CD14-positive monocyte (primary cell): ENCODE measurements around the gene CCR3. TPM values are rescaled to one million over a fixed set of nuclear protein-coding genes. Genes with fewer than 3 reads are reported as not detected.
A peak's percentile ranks its signal among the peaks of the same experiment; 100 is the strongest.

Experiments used
- DNase-seq, 3 donors: peaks; one replicate each; pipeline ENCODE4 v3.0.0-alpha.2; 2011 to 2022
- H2AFZ ChIP-seq: 2 replicates; pipeline ENCODE4 v1.6.0; 2012; ENCODE audit warnings: mild to moderate bottlenecking, low read depth, low read length, inconsistent platforms; ENCODE audit not compliant: insufficient read depth, poor library complexity, severe bottlenecking
- H3K27ac ChIP-seq, 2 donors: 1 replicate in 1 of 2; 2 replicates in 1 of 2; pipeline ENCODE4 v1.5.1; 2012 to 2013; ENCODE audit warnings: low read length in 2 of 2, control low read depth in 1 of 2, inconsistent platforms in 1 of 2, low read depth in 1 of 2, mild to moderate bottlenecking in 1 of 2
- H3K27me3 ChIP-seq, 2 donors: one replicate each; pipeline versions ENCODE4 v1.6.0 to v1.6.1; 2011 to 2013; ENCODE audit warnings: low read length in 2 of 2; ENCODE audit not compliant: control insufficient read depth in 2 of 2, insufficient read depth in 2 of 2
- H3K36me3 ChIP-seq, 2 donors: replicated peaks in 1 of 2; 1 replicate in 1 of 2; 2 replicates in 1 of 2; pipeline versions ENCODE4 v1.5.1 to v1.6.1; 2012 to 2013; ENCODE audit warnings: low read length in 2 of 2, control low read depth in 1 of 2, inconsistent platforms in 1 of 2, mild to moderate bottlenecking in 1 of 2; ENCODE audit not compliant: insufficient read depth in 2 of 2, control insufficient read depth in 1 of 2
- H3K4me1 ChIP-seq, 2 donors: 1 replicate in 1 of 2; 2 replicates in 1 of 2; pipeline versions ENCODE4 v1.5.1 to v1.6.1; 2012 to 2013; ENCODE audit warnings: low read length in 2 of 2, control low read depth in 1 of 2, inconsistent platforms in 1 of 2, mild to moderate bottlenecking in 1 of 2, moderate library complexity in 1 of 2; ENCODE audit not compliant: insufficient read depth in 2 of 2, control insufficient read depth in 1 of 2
- H3K4me2 ChIP-seq: replicated peaks from 2 replicates; pipeline ENCODE3; 2012; ENCODE audit warnings: low read length, moderate library complexity, mild to moderate bottlenecking; ENCODE audit not compliant: poor library complexity, severe bottlenecking; ENCODE audit errors: extremely low read depth
- H3K4me3 ChIP-seq, 3 experiments: fragments of 200-600 bp in 1 of 3; sonication (generic) in 1 of 3; replicated peaks in 1 of 3; 1 replicate in 2 of 3; 2 replicates in 1 of 3; pipeline ENCODE4 v1.5.1; 2011 to 2013; ENCODE audit warnings: low read length in 3 of 3, mild to moderate bottlenecking in 3 of 3, control low read depth in 2 of 3, low read depth in 2 of 3, inconsistent platforms in 1 of 3, moderate library complexity in 1 of 3
- H3K79me2 ChIP-seq: 2 replicates; pipeline ENCODE4 v1.6.0; 2012; ENCODE audit warnings: mild to moderate bottlenecking, control low read depth, inconsistent platforms, low read length, moderate library complexity; ENCODE audit not compliant: insufficient read depth
- H3K9ac ChIP-seq: 2 replicates; pipeline ENCODE4 v1.6.0; 2017; ENCODE audit warnings: low read length, mild to moderate bottlenecking; ENCODE audit not compliant: insufficient read depth, poor library complexity, severe bottlenecking
- H3K9me3 ChIP-seq, 2 donors: replicated peaks in 1 of 2; 1 replicate in 1 of 2; 2 replicates in 1 of 2; pipeline versions ENCODE4 v1.5.1 to v1.6.1; 2012 to 2013; ENCODE audit warnings: low read length in 2 of 2, control low read depth in 1 of 2; ENCODE audit not compliant: control insufficient read depth in 1 of 2, insufficient read depth in 1 of 2
- H4K20me1 ChIP-seq: 2 replicates; pipeline ENCODE4 v1.6.0; 2012; ENCODE audit warnings: mild to moderate bottlenecking, low read length, control low read depth, moderate library complexity; ENCODE audit not compliant: insufficient read depth
- H3K27ac Mint-ChIP-seq, 7 donors: one replicate each; pipeline ENCODE4 v1.8.0; 2020; ENCODE audit warnings: mild to moderate bottlenecking in 7 of 7, mixed read lengths in 7 of 7, moderate library complexity in 6 of 7, inconsistent platforms in 2 of 7
- H3K27me3 Mint-ChIP-seq, 3 donors: one replicate each; pipeline ENCODE4 v1.8.0; 2021 to 2022; ENCODE audit warnings: low read depth in 3 of 3, mild to moderate bottlenecking in 3 of 3, mixed read lengths in 3 of 3, moderate library complexity in 3 of 3, inconsistent platforms in 1 of 3
- H3K36me3 Mint-ChIP-seq, 2 donors: one replicate each; pipeline ENCODE4 v1.8.0; 2020; ENCODE audit warnings: mixed read lengths in 2 of 2, inconsistent platforms in 1 of 2, mild to moderate bottlenecking in 1 of 2
- H3K4me1 Mint-ChIP-seq: one replicate; pipeline ENCODE4 v1.8.0; 2020; ENCODE audit warnings: mild to moderate bottlenecking, mixed read lengths
- H3K4me3 Mint-ChIP-seq, 2 donors: one replicate each; pipeline ENCODE4 v1.8.0; 2020; ENCODE audit warnings: mild to moderate bottlenecking in 2 of 2, mixed read lengths in 2 of 2, moderate library complexity in 1 of 2
- H3K9me3 Mint-ChIP-seq, 7 donors: one replicate each; pipeline ENCODE4 v1.8.0; 2020 to 2022; ENCODE audit warnings: mixed read lengths in 7 of 7, mild to moderate bottlenecking in 6 of 7, moderate library complexity in 6 of 7, inconsistent platforms in 2 of 7
- CTCF ChIP-seq: fragments of 200-600 bp; IDR thresholded peaks from one replicate; pipeline ENCODE4 v1.8.0; 2022; ENCODE audit warnings: antibody characterized with exemption, mild to moderate bottlenecking
- WGBS: methylation state at CpG from one replicate; pipeline ENCODE4 v1.1.5; 2013; ENCODE audit warnings: missing lambda C conversion rate; ENCODE audit not compliant: insufficient coverage; 5-methylcytosine and 5-hydroxymethylcytosine counted together
- intact Hi-C, 2 donors: fragments of 100-400 bp; cut with micrococcal nuclease; formaldehyde crosslinking; loops; one replicate each; pipeline versions ENCODE4 v1.15.0 to v1.15.1; 2023
- polyA plus RNA-seq, 3 donors: library from polyadenylated mRNA; depleted of rRNA in 1 of 3; unstranded in 2 of 3; stranded (reverse) in 1 of 3; fragments of 300-500 nt in 2 of 3; fragments of >200 nt in 1 of 3; fragmentation: Illumina TruSeq in 2 of 3; gene quantifications; 1 replicate in 2 of 3; 2 replicates in 1 of 3; pipeline ENCODE4 v1.2.3, GENCODE V29; 2012 to 2021

Gene CCR3
- polyA plus RNA-seq, 3 donors, result 0.38 to 0.74 (median 0.44) TPM

DNA sequence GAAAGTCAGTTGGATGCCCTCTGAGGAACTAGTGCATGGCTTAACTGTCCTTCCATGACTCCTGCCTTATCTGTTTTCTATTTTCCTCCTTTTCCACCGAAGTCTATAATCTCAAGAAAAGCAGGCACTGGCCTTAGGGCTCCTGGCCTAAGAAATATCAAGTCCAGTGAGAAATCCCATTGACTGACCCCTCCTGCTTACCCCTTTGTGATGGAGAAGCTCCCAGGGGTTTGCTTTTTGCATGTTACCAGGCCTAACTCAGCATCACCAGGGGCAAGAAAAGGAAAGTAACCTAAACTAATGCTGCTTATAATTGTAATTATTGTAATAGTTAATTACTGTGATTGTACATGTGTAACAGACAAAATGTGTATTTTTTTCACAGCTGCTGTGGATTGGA is 21.7 kb downstream of the CCR3 start:
- Histone ChIP-seq H3K4me1 (no peaks in the 10 kb centered on the region), H3K27me3 (no peaks in the 10 kb centered on the region), H4K20me1 (no peaks in the 10 kb centered on the region), H3K9me3 (peaks cover 5 to 8% of the 10 kb centered on the region in 2 donors), H3K4me3 (no peak overlapping the region), H3K4me2 (no peak overlapping the region), H3K36me3 (no peaks in the 10 kb centered on the region), H3K79me2 (no peaks in the 10 kb centered on the region), H2AFZ (no peak overlapping the region), H3K9ac (no peak overlapping the region), H3K27ac (no peak overlapping the region)
- Mint-ChIP-seq H3K4me3 (no peak overlapping the region), H3K27me3 (peaks cover 0 to 6% (median 3%) of the 10 kb centered on the region in 3 donors), H3K4me1 (peaks cover 11% of the 10 kb centered on the region), H3K36me3 (peaks cover 2 to 6% of the 10 kb centered on the region in 2 donors), H3K9me3 (peaks cover 5 to 13% (median 8%) of the 10 kb centered on the region in 7 donors), H3K27ac (no peak overlapping the region)
- DNase-seq, result no peak
- no CpG with 5 or more reads among the region's 1 CpG for WGBS
- TF ChIP-seq CTCF, result no peak
- intact Hi-C loops, result no loop called here

- no peak overlapping the region for H3K27ac ChIP-seq
- H3K36me3 ChIP-seq, result no peaks in the 10 kb centered on the region
- no peaks in the 10 kb centered on the region for H3K79me2 ChIP-seq
- H3K4me3 ChIP-seq, result no peak overlapping the region
- H3K9me3 ChIP-seq, result no peaks in the 10 kb centered on the region
- no peak overlapping the region for H3K4me2 ChIP-seq
- H3K9ac ChIP-seq, result no peak overlapping the region
- no peaks in the 10 kb centered on the region for H3K36me3 Mint-ChIP-seq
- H3K4me1 ChIP-seq, result no peaks in the 10 kb centered on the region
- intact Hi-C loops, result no loop called here
- peaks cover 0 to 6% (median 3%) of the 10 kb centered on the region in 3 donors for H3K27me3 Mint-ChIP-seq
- WGBS, result 96% methylated on average over 3 of the region's 4 CpGs
- H3K4me3 Mint-ChIP-seq, result no peak overlapping the region
- H3K9me3 Mint-ChIP-seq, result peaks cover 0 to 4% (median 0%) of the 10 kb centered on the region in 7 donors
- H4K20me1 ChIP-seq, result no peaks in the 10 kb centered on the region
- TF ChIP-seq CTCF, result no peak
- peak in 1 of 3 donors; percentile 33 for DNase-seq
- peaks cover 11% of the 10 kb centered on the region for H3K4me1 Mint-ChIP-seq
- H2AFZ ChIP-seq, result no peak overlapping the region
- no peaks in the 10 kb centered on the region for H3K27me3 ChIP-seq
- H3K27ac Mint-ChIP-seq, result peak overlapping the region in 1 of 7 donors; percentile 5
These were observed 24.3 kb downstream of the CCR3 start for GRCh38 chr3:46266598-46266997.
